Left hindlimb (tissue), 1 donor: ENCODE results near the gene DNAI4.
"Not testable (repeated sequence)": the region's sequence is repeated elsewhere in the genome, so short reads cannot be mapped to it uniquely, and the experiment has no call there.

Experiments used
- DNase-seq: peaks from one replicate; pipeline ENCODE4 v3.0.0-alpha.2; 2018

DNAI4 gene

GRCh38 chr1:66924756-66925557 lies at the start of gene DNAI4, which contains the start of gene MIER1:
Gene DNAI4, minus strand, starts transcription at chr1:66924856. Its CDS starts 25 bp downstream, at chr1:66924831.
Gene MIER1, plus strand, starts transcription at chr1:66924990. Its CDS starts 39 bp downstream, at chr1:66925029.
- DNase-seq: peak; percentile 99

GRCh38 chr1:66968574-66968973 lies 43.9 kb upstream of the DNAI4 start:
- no peak for DNase-seq

- DNase-seq: not testable (repeated sequence)
Measured at GRCh38 chr1:66966188-66966873, 41.7 kb upstream of the DNAI4 start.

GRCh38 chr1:66957938-66958337 lies 33.3 kb upstream of the DNAI4 start:
- no peak for DNase-seq

GRCh38 chr1:66954208-66954607 lies 29.6 kb upstream of the DNAI4 start:
- DNase-seq: no peak

GRCh38 chr1:66951513-66951912 lies 26.9 kb upstream of the DNAI4 start:
- no peak for DNase-seq

GRCh38 chr1:66947267-66947666 lies 22.6 kb upstream of the DNAI4 start:
- DNase-seq: no peak

GRCh38 chr1:66945316-66945715 lies 20.7 kb upstream of the DNAI4 start:
- DNase-seq: no peak

- no peak for DNase-seq
Measured at GRCh38 chr1:66944330-66945274, 19.9 kb upstream of the DNAI4 start.

- DNase-seq: no peak
Measured at GRCh38 chr1:66943361-66943969, 18.8 kb upstream of the DNAI4 start.

GRCh38 chr1:66940981-66941380 lies 16.3 kb upstream of the DNAI4 start:
- no peak for DNase-seq

GRCh38 chr1:66938613-66939012 lies 14.0 kb upstream of the DNAI4 start:
- DNase-seq: no peak

GRCh38 chr1:66937529-66938234 lies 13.0 kb upstream of the DNAI4 start:
- no peak for DNase-seq

GRCh38 chr1:66933887-66934700 lies 9.4 kb upstream of the DNAI4 start:
- no peak for DNase-seq

- no peak for DNase-seq
Measured at GRCh38 chr1:66932291-66932690, 7.6 kb upstream of the DNAI4 start.

- no peak for DNase-seq
Measured at GRCh38 chr1:66931590-66931989, 6.9 kb upstream of the DNAI4 start.

GRCh38 chr1:66930823-66931174 lies 6.1 kb upstream of the DNAI4 start:
- DNase-seq: no peak

GRCh38 chr1:66929999-66930822 lies 5.6 kb upstream of the DNAI4 start:
- DNase-seq: peak; percentile 96

GRCh38 chr1:66929691-66929998 lies 5.0 kb upstream of the DNAI4 start:
- no peak for DNase-seq

- no peak for DNase-seq
Measured at GRCh38 chr1:66929146-66929688, 4.6 kb upstream of the DNAI4 start.
